Neural cell (in vitro differentiated cells): Measurements from ENCODE around the gene MAGI1.

ENCODE experiments used
- CTCF ChIP-seq: fragments of 450-650 bp; IDR thresholded peaks from 2 replicates; pipeline ENCODE4 v1.5.1; 2014; ENCODE audit warnings: antibody characterized with exemption, mild to moderate bottlenecking, moderate library complexity; ENCODE audit not compliant: poor library complexity, severe bottlenecking
- EP300 ChIP-seq: fragments of 450-650 bp; conservative IDR thresholded peaks from 2 replicates; pipeline ENCODE4 v1.6.1; 2014; ENCODE audit warnings: antibody characterized with exemption, mild to moderate bottlenecking, moderate library complexity; ENCODE audit not compliant: poor library complexity, severe bottlenecking
- EZH2 ChIP-seq: fragments of 200-600, 300-800 bp; shearing (Covaris generic), sonication (generic); IDR thresholded peaks from 2 replicates; pipeline ENCODE4 v1.6.1; 2014; ENCODE audit warnings: antibody characterized with exemption, low read length, borderline replicate concordance, mild to moderate bottlenecking; ENCODE audit not compliant: insufficient read depth, poor library complexity, severe bottlenecking
- MXI1 ChIP-seq: fragments of 450-650 bp; conservative IDR thresholded peaks from 2 replicates; pipeline ENCODE4 v1.6.1; 2014; ENCODE audit warnings: antibody characterized with exemption, mild to moderate bottlenecking; ENCODE audit not compliant: poor library complexity, severe bottlenecking
- POLR2AphosphoS5 ChIP-seq: IDR thresholded peaks from 2 replicates; pipeline ENCODE4 v1.6.1; 2012
- RAD21 ChIP-seq: fragments of 450-650 bp; conservative IDR thresholded peaks from 2 replicates; pipeline ENCODE4 v1.6.1; 2014; ENCODE audit warnings: antibody characterized with exemption, mild to moderate bottlenecking, moderate library complexity
- REST ChIP-seq: IDR thresholded peaks from 2 replicates; pipeline ENCODE4 v1.6.1; 2012; ENCODE audit warnings: borderline replicate concordance
- TAF1 ChIP-seq: IDR thresholded peaks from 2 replicates; pipeline ENCODE4 v1.6.1; 2012; ENCODE audit warnings: low read depth

GRCh38 chr3:65837604-65838003 is 201.1 kb downstream of the MAGI1 start:
- TF ChIP-seq CTCF, result no peak
- TF ChIP-seq EZH2, result no peak
- TF ChIP-seq MXI1, result no peak
- no peak for TF ChIP-seq RAD21
- no peak for TF ChIP-seq POLR2AphosphoS5
- no peak for TF ChIP-seq TAF1
- TF ChIP-seq REST, result no peak
- TF ChIP-seq EP300, result no peak
